ENCODE data around the gene AQP3.

DNA sequence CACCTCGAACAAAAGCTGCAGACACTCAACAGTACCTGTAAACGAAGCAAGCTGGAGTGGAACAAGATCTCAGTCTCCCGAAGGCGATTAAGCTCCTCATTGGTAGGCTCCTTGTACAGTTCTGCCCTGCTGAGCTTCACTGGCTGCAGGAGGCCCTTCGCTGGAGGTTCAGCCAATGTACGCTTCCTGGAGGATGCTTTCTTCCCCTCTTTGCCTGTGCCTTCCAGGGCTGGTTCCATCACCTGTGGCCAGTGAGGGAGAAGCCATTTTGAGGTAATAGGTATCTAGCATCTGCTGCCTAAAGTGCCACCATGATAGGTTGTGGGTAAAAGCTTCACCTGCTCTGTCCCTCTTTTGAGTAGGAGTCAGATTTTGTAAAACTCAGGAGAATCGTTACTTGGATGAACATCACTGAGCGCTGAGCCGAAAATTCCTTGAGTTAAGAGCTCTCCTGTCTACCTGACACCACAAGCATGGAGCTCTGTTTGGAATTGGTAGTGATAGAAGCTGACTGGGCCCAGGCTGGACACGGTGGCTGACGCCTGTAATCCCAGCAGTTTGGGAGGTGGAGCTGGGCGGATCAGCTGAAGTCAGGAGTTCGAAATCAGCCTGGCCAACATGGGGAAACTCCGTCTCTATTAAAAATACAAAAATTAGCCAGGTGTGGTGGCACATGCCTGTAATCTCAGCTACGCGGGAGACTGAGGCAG is 24.9 kb upstream of the AQP3 start:
- TF ChIP-seq, protein P1, sequence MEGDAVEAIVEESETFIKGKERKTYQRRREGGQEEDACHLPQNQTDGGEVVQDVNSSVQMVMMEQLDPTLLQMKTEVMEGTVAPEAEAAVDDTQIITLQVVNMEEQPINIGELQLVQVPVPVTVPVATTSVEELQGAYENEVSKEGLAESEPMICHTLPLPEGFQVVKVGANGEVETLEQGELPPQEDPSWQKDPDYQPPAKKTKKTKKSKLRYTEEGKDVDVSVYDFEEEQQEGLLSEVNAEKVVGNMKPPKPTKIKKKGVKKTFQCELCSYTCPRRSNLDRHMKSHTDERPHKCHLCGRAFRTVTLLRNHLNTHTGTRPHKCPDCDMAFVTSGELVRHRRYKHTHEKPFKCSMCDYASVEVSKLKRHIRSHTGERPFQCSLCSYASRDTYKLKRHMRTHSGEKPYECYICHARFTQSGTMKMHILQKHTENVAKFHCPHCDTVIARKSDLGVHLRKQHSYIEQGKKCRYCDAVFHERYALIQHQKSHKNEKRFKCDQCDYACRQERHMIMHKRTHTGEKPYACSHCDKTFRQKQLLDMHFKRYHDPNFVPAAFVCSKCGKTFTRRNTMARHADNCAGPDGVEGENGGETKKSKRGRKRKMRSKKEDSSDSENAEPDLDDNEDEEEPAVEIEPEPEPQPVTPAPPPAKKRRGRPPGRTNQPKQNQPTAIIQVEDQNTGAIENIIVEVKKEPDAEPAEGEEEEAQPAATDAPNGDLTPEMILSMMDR (conservative IDR thresholded peaks at IDR 0.05 in 1 of 2, IDR thresholded peaks at IDR 0.05 in 1 of 2; ENCODE audit: extremely low read depth in 1 of 2, insufficient read depth in 1 of 2, low read depth in 1 of 2, low read length in 2 of 2): no peak
- TF ChIP-seq EZH2 (IDR thresholded peaks at IDR 0.05; ENCODE audit: borderline replicate concordance, low read length): no peak

Data from mammary epithelial cell (primary cell).